ENCODE measurements around the gene GGA1.

DNA sequence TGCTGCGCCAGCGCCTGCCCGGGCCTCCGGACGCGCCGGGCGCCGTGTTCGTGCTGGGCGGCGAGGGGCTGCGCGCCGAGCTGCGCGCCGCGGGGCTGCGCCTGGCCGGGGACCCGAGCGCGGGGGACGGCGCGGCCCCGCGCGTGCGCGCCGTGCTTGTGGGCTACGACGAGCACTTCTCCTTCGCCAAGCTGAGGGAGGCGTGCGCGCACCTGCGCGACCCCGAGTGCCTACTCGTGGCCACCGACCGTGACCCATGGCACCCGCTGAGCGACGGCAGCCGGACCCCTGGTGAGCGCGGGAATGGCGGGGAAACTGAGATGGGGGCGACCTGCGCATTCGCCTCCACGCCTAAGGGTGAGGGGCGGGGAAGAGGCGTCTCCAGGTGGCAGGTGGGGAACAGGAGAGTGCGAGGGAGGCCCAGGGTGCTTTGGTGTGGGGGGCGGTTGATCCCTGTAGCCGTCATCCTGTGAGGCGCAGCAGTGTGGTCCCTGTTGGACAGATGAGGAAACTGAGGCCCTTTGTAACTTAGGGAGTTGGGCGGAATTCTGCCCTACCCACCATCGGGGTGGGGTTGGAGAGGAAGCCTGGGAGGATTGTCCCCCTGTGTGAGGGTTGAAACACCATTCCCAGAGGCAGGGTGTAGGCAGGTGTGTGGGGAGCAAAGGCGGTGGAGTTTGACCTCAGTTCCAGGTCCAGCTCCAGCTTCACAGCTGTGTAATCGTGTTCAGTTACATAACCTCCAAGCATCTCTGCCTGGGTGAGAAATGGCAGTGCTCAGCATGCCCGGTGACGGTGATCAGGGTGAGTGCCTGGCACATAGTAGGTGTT is 50.6 kb downstream of the GGA1 start:
- TF ChIP-seq, protein P1, sequence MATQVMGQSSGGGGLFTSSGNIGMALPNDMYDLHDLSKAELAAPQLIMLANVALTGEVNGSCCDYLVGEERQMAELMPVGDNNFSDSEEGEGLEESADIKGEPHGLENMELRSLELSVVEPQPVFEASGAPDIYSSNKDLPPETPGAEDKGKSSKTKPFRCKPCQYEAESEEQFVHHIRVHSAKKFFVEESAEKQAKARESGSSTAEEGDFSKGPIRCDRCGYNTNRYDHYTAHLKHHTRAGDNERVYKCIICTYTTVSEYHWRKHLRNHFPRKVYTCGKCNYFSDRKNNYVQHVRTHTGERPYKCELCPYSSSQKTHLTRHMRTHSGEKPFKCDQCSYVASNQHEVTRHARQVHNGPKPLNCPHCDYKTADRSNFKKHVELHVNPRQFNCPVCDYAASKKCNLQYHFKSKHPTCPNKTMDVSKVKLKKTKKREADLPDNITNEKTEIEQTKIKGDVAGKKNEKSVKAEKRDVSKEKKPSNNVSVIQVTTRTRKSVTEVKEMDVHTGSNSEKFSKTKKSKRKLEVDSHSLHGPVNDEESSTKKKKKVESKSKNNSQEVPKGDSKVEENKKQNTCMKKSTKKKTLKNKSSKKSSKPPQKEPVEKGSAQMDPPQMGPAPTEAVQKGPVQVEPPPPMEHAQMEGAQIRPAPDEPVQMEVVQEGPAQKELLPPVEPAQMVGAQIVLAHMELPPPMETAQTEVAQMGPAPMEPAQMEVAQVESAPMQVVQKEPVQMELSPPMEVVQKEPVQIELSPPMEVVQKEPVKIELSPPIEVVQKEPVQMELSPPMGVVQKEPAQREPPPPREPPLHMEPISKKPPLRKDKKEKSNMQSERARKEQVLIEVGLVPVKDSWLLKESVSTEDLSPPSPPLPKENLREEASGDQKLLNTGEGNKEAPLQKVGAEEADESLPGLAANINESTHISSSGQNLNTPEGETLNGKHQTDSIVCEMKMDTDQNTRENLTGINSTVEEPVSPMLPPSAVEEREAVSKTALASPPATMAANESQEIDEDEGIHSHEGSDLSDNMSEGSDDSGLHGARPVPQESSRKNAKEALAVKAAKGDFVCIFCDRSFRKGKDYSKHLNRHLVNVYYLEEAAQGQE (IDR thresholded peaks at IDR 0.05; ENCODE audit: low read depth, low read length) = no peak
- TF ChIP-seq TCF12 (IDR thresholded peaks at IDR 0.05) (no peak), MEF2A (IDR thresholded peaks at IDR 0.05; ENCODE audit: borderline replicate concordance, low read depth) (no peak)
- TF ChIP-seq, protein P2, sequence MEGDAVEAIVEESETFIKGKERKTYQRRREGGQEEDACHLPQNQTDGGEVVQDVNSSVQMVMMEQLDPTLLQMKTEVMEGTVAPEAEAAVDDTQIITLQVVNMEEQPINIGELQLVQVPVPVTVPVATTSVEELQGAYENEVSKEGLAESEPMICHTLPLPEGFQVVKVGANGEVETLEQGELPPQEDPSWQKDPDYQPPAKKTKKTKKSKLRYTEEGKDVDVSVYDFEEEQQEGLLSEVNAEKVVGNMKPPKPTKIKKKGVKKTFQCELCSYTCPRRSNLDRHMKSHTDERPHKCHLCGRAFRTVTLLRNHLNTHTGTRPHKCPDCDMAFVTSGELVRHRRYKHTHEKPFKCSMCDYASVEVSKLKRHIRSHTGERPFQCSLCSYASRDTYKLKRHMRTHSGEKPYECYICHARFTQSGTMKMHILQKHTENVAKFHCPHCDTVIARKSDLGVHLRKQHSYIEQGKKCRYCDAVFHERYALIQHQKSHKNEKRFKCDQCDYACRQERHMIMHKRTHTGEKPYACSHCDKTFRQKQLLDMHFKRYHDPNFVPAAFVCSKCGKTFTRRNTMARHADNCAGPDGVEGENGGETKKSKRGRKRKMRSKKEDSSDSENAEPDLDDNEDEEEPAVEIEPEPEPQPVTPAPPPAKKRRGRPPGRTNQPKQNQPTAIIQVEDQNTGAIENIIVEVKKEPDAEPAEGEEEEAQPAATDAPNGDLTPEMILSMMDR (IDR thresholded peaks at IDR 0.05) = no peak
